Loucy (cell line): ENCODE data around the gene KDELR3.

Experiments
- H2AFZ ChIP-seq: fragments of 200-600 bp; sonication (generic); 2 replicates; pipeline ENCODE4 v1.6.0; 2016; ENCODE audit warnings: antibody characterized with exemption, mild to moderate bottlenecking, low read length, moderate library complexity
- H3F3A ChIP-seq: fragments of 200-600 bp; 2 replicates; pipeline ENCODE4 v1.6.0; 2016; ENCODE audit warnings: antibody characterized with exemption, low read depth, mild to moderate bottlenecking
- H3K27me3 ChIP-seq: fragments of 200-600 bp; sonication (generic); 2 replicates; pipeline ENCODE4 v1.6.1; 2014; ENCODE audit warnings: low read length, mild to moderate bottlenecking; ENCODE audit not compliant: insufficient read depth, poor library complexity, severe bottlenecking
- H3K36me3 ChIP-seq: fragments of 200-600 bp; sonication (generic); 2 replicates; pipeline ENCODE4 v1.6.1; 2016; ENCODE audit warnings: low read length; ENCODE audit not compliant: insufficient read depth
- H3K4me1 ChIP-seq: fragments of 200-600 bp; sonication (generic); 2 replicates; pipeline ENCODE4 v1.5.1; 2014; ENCODE audit warnings: low read length, mild to moderate bottlenecking; ENCODE audit not compliant: insufficient read depth, poor library complexity, severe bottlenecking
- H3K4me2 ChIP-seq: fragments of 200-600 bp; sonication (generic); 2 replicates; pipeline ENCODE4 v1.6.0; 2014; ENCODE audit warnings: antibody characterized with exemption, low read length, low read depth, mild to moderate bottlenecking; ENCODE audit not compliant: poor library complexity, severe bottlenecking
- H3K4me3 ChIP-seq: fragments of 200-600 bp; sonication (generic); 2 replicates; pipeline ENCODE4 v1.5.1; 2014; ENCODE audit warnings: low read length, mild to moderate bottlenecking, mixed read lengths; ENCODE audit not compliant: poor library complexity, severe bottlenecking
- H3K79me2 ChIP-seq: fragments of 200-600 bp; sonication (generic); 2 replicates; pipeline ENCODE4 v1.6.1; 2014; ENCODE audit warnings: low read length; ENCODE audit not compliant: insufficient read depth
- H3K9ac ChIP-seq: fragments of 200-600 bp; sonication (generic); 2 replicates; pipeline ENCODE4 v1.6.0; 2014; ENCODE audit warnings: mild to moderate bottlenecking, low read depth, low read length, moderate library complexity; ENCODE audit not compliant: poor library complexity, severe bottlenecking
- H3K9me2 ChIP-seq: fragments of 200-600 bp; sonication (generic); replicated peaks from 2 replicates; pipeline ENCODE4 v1.6.1; 2016; ENCODE audit warnings: low read depth, low read length, mixed read lengths
- H3K9me3 ChIP-seq: fragments of 200-600 bp; sonication (generic); 2 replicates; pipeline ENCODE4 v1.6.1; 2014; ENCODE audit warnings: mild to moderate bottlenecking, antibody characterized with exemption, low read length, low read depth; ENCODE audit not compliant: insufficient read depth
- H4K20me1 ChIP-seq: fragments of 200-600 bp; sonication (generic); 2 replicates; pipeline ENCODE4 v1.6.0; 2014; ENCODE audit warnings: antibody characterized with exemption, low read length, mild to moderate bottlenecking; ENCODE audit not compliant: insufficient read depth, poor library complexity, severe bottlenecking
- EZH2phosphoT487 ChIP-seq: fragments of 200-600 bp; IDR thresholded peaks from 2 replicates; pipeline ENCODE4 v1.6.1; 2018; ENCODE audit warnings: antibody characterized with exemption, mild to moderate bottlenecking, moderate library complexity, borderline replicate concordance
- TF ChIP-seq, protein P1 (sequence below): fragments of 200-600 bp; sonication (generic); conservative IDR thresholded peaks from 2 replicates; pipeline ENCODE4 v1.5.1; 2014; ENCODE audit warnings: mild to moderate bottlenecking, antibody characterized with exemption, low read length

KDELR3 gene

DNA sequence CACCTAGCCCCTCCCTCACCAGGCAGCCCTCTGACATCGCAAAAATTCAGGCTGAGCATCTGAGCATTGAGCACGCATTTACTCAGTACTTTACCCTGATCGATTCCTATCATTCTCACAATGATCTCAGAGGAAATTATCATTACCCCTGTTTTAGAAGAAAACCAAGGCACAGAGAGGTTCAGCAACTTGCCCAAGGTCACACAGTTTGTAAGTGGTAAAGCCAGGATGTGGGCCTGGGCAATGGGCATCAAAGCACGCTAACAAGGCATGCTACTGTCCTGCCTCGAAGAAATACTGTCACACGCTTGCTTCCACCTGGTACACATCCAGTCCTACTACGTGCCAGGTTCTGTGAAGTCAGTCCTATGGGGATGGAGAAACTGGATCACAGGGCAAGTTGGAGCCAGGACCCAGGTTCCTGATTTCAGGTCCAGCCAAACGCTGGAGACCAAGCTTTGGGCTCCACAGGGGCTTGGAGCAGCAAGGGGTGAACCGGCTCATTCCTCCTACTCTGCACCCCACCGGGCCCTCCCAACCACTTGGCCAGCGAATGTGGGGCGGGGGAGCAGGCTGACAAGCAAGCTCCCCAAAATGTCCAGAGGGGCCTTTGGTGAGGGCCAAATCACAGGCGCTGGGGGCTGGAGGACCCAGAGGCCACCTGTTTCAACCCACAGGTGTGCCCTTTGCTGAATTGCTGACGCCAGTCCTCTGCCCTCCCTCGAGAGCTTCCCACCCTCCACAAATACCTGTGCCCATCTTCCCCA, 31.1 kb upstream of the KDELR3 start:
- no peaks in the 10 kb centered on the region for H3K9me2 ChIP-seq

DNA sequence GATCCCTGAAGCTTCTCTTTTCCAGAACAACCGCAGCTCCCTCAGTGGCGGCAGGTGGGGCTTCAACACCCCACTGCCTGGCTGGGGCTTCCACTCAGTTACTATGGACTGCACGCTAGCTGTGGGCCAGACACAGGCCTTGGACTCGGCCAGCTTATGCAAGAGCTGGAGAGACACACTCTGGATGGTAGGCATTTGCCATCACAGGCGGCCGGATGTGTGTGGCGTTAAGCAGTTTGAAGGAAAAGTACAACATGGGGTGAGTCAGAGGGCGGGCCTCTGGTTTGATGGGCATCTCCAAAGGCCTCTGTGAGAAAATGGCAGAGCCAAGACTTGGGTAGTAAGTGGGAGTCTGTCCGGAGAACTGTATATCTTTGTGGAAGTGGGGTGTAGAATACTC, 30.5 kb upstream of the KDELR3 start:
- H3K4me3 ChIP-seq = no peak overlapping the region
- no peaks in the 10 kb centered on the region for H3F3A ChIP-seq
- H3K79me2 ChIP-seq = no peaks in the 10 kb centered on the region
- H2AFZ ChIP-seq = no peak overlapping the region
- no peak overlapping the region for H3K4me2 ChIP-seq
- H4K20me1 ChIP-seq = no peaks in the 10 kb centered on the region
- no peaks in the 10 kb centered on the region for H3K4me1 ChIP-seq
- no peak for TF ChIP-seq EZH2phosphoT487
- TF ChIP-seq, protein P1, sequence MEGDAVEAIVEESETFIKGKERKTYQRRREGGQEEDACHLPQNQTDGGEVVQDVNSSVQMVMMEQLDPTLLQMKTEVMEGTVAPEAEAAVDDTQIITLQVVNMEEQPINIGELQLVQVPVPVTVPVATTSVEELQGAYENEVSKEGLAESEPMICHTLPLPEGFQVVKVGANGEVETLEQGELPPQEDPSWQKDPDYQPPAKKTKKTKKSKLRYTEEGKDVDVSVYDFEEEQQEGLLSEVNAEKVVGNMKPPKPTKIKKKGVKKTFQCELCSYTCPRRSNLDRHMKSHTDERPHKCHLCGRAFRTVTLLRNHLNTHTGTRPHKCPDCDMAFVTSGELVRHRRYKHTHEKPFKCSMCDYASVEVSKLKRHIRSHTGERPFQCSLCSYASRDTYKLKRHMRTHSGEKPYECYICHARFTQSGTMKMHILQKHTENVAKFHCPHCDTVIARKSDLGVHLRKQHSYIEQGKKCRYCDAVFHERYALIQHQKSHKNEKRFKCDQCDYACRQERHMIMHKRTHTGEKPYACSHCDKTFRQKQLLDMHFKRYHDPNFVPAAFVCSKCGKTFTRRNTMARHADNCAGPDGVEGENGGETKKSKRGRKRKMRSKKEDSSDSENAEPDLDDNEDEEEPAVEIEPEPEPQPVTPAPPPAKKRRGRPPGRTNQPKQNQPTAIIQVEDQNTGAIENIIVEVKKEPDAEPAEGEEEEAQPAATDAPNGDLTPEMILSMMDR = no peak
- no peak overlapping the region for H3K9ac ChIP-seq
- no peaks in the 10 kb centered on the region for H3K27me3 ChIP-seq
- H3K36me3 ChIP-seq = no peaks in the 10 kb centered on the region
- no peaks in the 10 kb centered on the region for H3K9me2 ChIP-seq
- no peaks in the 10 kb centered on the region for H3K9me3 ChIP-seq

More for the DNA sequence above, 31.1 kb upstream of the KDELR3 start:
- no peaks in the 10 kb centered on the region for H3K9me3 ChIP-seq
- no peak overlapping the region for H3K9ac ChIP-seq
- H2AFZ ChIP-seq = no peak overlapping the region
- no peaks in the 10 kb centered on the region for H3K36me3 ChIP-seq
- no peak overlapping the region for H3K4me2 ChIP-seq
- no peaks in the 10 kb centered on the region for H4K20me1 ChIP-seq
- no peak overlapping the region for H3K4me3 ChIP-seq
- H3F3A ChIP-seq = no peaks in the 10 kb centered on the region
- no peak for TF ChIP-seq EZH2phosphoT487
- TF ChIP-seq, protein P1 = no peak
- H3K4me1 ChIP-seq = no peaks in the 10 kb centered on the region
- H3K79me2 ChIP-seq = no peaks in the 10 kb centered on the region
- no peaks in the 10 kb centered on the region for H3K27me3 ChIP-seq

DNA sequence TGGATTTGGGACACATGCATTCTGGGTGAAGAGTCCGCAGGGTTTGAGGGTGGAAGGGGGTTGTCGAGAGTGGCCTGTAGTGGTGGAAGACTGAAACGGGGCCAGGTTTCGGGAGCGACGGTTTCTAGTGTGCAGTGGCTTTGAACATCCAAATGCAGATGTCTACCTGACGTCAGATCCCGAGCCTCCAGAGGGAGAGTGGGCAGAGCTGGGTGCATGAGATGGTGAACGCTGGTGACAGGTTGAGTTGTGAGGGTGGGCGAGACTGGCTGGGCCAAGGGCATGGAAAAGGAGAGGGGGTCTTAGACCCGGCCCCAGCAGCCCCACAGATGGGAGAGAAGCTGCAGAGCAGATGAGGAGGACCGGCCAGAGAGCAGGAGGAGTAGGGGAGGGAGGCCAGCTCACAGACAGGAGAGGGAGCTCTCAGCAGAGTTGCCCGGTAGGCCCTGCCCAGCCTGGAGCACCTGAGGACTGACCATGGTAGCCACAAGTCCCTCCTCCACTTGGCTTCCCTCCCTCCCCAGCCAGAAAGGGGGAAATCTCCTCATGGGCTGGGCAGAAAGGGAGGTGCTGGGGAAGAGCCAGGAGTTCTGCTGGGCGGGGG, 27.0 kb upstream of the KDELR3 start:
- Histone ChIP-seq H4K20me1 (no peaks in the 10 kb centered on the region), H3K4me1 (no peaks in the 10 kb centered on the region), H3K9ac (no peak overlapping the region), H2AFZ (no peak overlapping the region), H3K9me3 (no peaks in the 10 kb centered on the region), H3K27me3 (no peaks in the 10 kb centered on the region), H3K4me2 (no peak overlapping the region), H3K36me3 (no peaks in the 10 kb centered on the region), H3K9me2 (no peaks in the 10 kb centered on the region), H3K79me2 (no peaks in the 10 kb centered on the region), H3F3A (no peaks in the 10 kb centered on the region), H3K4me3 (no peak overlapping the region)
- no peak for TF ChIP-seq EZH2phosphoT487
- TF ChIP-seq, protein P1 = no peak
